K562 (cell line): Measurements from ENCODE around the gene HSD17B1. TPM values are rescaled to one million over a fixed set of nuclear protein-coding genes. Genes with fewer than 3 reads are reported as not detected.

Experiments
- BHLHE40 ChIP-seq: IDR thresholded peaks from 2 replicates; pipeline ENCODE4 v1.6.1; 2011; ENCODE audit warnings: low read length, improper control_type of control experiment
- CCNT2 ChIP-seq: IDR thresholded peaks from 2 replicates; pipeline ENCODE4 v1.6.1; 2011; ENCODE audit warnings: borderline replicate concordance, low read depth, mild to moderate bottlenecking, moderate library complexity, mixed read lengths, low read length; ENCODE audit not compliant: insufficient read length; ENCODE audit errors: extremely low read depth
- DACH1 ChIP-seq: fragments of 450-650 bp; IDR thresholded peaks from 2 replicates; pipeline ENCODE4 v1.6.1; 2018; ENCODE audit not compliant: partially characterized antibody
- FUS ChIP-seq: fragments of 200-400 bp; formaldehyde crosslinking; optimal IDR thresholded peaks from 2 replicates; pipeline ENCODE3; 2017; ENCODE audit warnings: low read depth, low read length
- GABPA ChIP-seq: fragments of 200-800 bp; sonication (Bioruptor generic); conservative IDR thresholded peaks from 2 replicates; pipeline ENCODE4 v1.6.1; 2016; ENCODE audit warnings: low read depth, missing genetic modification characterization, missing compliant biosample characterization
- HNRNPL ChIP-seq: fragments of 200-400 bp; formaldehyde crosslinking; IDR thresholded peaks from 2 replicates; pipeline ENCODE4 v1.6.1; 2017; ENCODE audit warnings: low read depth, mild to moderate bottlenecking, low read length
- HNRNPLL ChIP-seq: fragments of 200-400 bp; formaldehyde crosslinking; IDR thresholded peaks from 2 replicates; pipeline ENCODE4 v1.6.1; 2017; ENCODE audit warnings: low read length, low read depth, mild to moderate bottlenecking; ENCODE audit not compliant: poor library complexity, severe bottlenecking
- NFIC ChIP-seq: fragments of 450-650 bp; IDR thresholded peaks from 2 replicates; pipeline ENCODE4 v1.6.1; 2017; ENCODE audit warnings: mild to moderate bottlenecking, inconsistent platforms
- NR4A1 ChIP-seq, 2 experiments: fragments of 250-450 bp in 1 of 2; fragments of 450-650 bp in 1 of 2; sonication (Bioruptor Pico) in 1 of 2; IDR thresholded peaks; 2 replicates each; pipeline versions ENCODE4 v1.4.0 to v1.6.1; 2016 to 2020; ENCODE audit warnings: mild to moderate bottlenecking in 2 of 2, missing compliant biosample characterization in 1 of 2, missing genetic modification characterization in 1 of 2, moderate library complexity in 1 of 2
- NRF1 ChIP-seq, 2 experiments: fragments of 450-650 bp; IDR thresholded peaks in 1 of 2; conservative IDR thresholded peaks in 1 of 2; 2 replicates each; pipeline ENCODE4 v1.6.1; 2014; ENCODE audit warnings: mild to moderate bottlenecking in 2 of 2
- SNRNP70 ChIP-seq: fragments of 200-400 bp; formaldehyde crosslinking; optimal IDR thresholded peaks from 2 replicates; pipeline ENCODE3; 2017; ENCODE audit warnings: low read depth, low read length
- TRIM24 ChIP-seq, 2 experiments: fragments of 450-650 bp; IDR thresholded peaks; 2 replicates each; pipeline ENCODE4 v1.6.1; 2016
- UBTF ChIP-seq, 2 experiments: IDR thresholded peaks; 2 replicates each; pipeline ENCODE4 v1.6.1; 2012; ENCODE audit warnings: improper control_type of control experiment in 2 of 2, low read depth in 2 of 2, low read length in 2 of 2, borderline replicate concordance in 1 of 2
- VEZF1 ChIP-seq: fragments of 200-800 bp; sonication (Bioruptor generic); IDR thresholded peaks from 2 replicates; pipeline ENCODE4 v1.6.1; 2017; ENCODE audit warnings: missing genetic modification characterization, missing compliant biosample characterization
- YBX1 ChIP-seq: fragments of 450-650 bp; IDR thresholded peaks from 2 replicates; pipeline ENCODE4 v1.7.1; 2016; ENCODE audit warnings: mild to moderate bottlenecking
- ZEB2 ChIP-seq: fragments of 450-650 bp; IDR thresholded peaks from 2 replicates; pipeline ENCODE4 v1.6.1; 2016
- ZKSCAN1 ChIP-seq: fragments of 150-350 bp; IDR thresholded peaks from 2 replicates; pipeline ENCODE4 v1.6.1; 2016; ENCODE audit warnings: low read depth, low read length
- ZNF140 ChIP-seq: fragments of 250-450 bp; sonication (Bioruptor Pico); IDR thresholded peaks from 2 replicates; pipeline ENCODE4 v1.8.0; 2021; ENCODE audit warnings: moderate library complexity, mild to moderate bottlenecking, inconsistent platforms
- ZNF77 ChIP-seq: fragments of 250-450 bp; sonication (Bioruptor Pico); IDR thresholded peaks from 2 replicates; pipeline ENCODE4 v1.5.0; 2020
- polyA plus RNA-seq, 8 experiments: library from polyadenylated mRNA; depleted of rRNA in 4 of 8; stranded (reverse) in 5 of 8; unstranded in 3 of 8; fragments of >200 nt; fragmentation: Nextera tagmentation in 2 of 8; fragmentation: Illumina TruSeq in 1 of 8; extraction: Ambion mirVana in 2 of 8; extraction: Trizol in 1 of 8; gene quantifications; 2 replicates each; pipeline versions ENCODE4 v1.2.1 to v1.2.3, GENCODE V29; 2011 to 2014; ENCODE audit warnings: inconsistent platforms in 1 of 8, missing spikeins in 1 of 8
- total RNA-seq, 7 experiments: library from RNA; depleted of rRNA in 6 of 7; stranded (reverse); fragments of >200 nt in 6 of 7; fragmentation: Illumina TruSeq in 2 of 7; extraction: Trizol in 2 of 7; gene quantifications; 2 replicates each; pipeline versions ENCODE4 v1.2.1 to v1.2.3, GENCODE V29; 2011 to 2021; ENCODE audit warnings: low replicate concordance in 1 of 7
- TF ChIP-seq, protein P1 (sequence below): fragments of 450-650 bp; IDR thresholded peaks from 2 replicates; pipeline ENCODE4 v1.6.1; 2014; ENCODE audit warnings: low read depth, mild to moderate bottlenecking, moderate library complexity, borderline replicate concordance
- TF ChIP-seq, protein P2 (sequence below): fragments of 450-650 bp; IDR thresholded peaks from one replicate; pipeline ENCODE4 v1.6.1; 2018; ENCODE audit warnings: mild to moderate bottlenecking, moderate library complexity; ENCODE audit not compliant: partially characterized antibody

The HSD17B1 gene
- total and polyA plus RNA-seq, 9 of the 15 experiments (the other 6 are each of a cell fraction or from before 2014, with no cell fraction given), result 0.55 to 21.1 (median 3.6) TPM

DNA sequence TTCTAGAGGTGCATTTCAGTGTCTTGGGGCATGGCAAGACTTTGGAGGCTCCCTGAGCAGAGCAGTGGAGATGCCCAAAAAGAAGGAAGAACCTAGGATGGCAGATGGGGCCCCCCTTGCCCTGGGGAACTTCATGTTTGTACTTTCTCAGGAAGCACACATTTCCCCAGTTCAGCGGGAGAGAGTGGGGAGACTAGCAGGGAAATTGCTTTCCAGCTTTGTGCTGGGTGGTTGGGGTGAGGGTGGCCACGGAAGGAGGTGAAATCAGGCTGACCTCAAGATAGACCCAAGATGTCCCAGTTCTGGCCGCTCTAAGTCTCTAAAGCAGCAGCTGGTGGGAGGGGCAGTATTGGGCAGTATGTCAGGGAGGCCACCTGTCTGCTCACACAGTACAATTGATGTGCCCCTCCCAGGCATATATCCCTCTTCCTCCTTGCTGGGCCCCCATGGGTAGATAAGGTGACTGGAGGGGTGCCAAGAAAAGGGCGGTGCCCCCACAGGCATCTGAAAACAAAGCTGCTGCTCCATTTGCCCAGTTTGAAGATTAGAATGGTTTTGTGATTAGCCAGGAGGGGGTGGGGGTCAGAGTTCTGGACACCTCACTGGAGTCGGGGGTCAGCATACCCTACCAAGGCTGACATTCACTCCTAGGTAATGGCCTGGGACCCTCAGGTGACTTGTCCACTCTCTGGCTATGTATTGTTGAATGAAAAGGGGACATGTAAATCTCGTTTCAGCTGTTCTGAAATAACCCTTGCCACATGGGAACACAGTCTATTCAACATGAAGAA lies 33.8 kb upstream of the HSD17B1 start (continued):
- TF ChIP-seq, protein P1, sequence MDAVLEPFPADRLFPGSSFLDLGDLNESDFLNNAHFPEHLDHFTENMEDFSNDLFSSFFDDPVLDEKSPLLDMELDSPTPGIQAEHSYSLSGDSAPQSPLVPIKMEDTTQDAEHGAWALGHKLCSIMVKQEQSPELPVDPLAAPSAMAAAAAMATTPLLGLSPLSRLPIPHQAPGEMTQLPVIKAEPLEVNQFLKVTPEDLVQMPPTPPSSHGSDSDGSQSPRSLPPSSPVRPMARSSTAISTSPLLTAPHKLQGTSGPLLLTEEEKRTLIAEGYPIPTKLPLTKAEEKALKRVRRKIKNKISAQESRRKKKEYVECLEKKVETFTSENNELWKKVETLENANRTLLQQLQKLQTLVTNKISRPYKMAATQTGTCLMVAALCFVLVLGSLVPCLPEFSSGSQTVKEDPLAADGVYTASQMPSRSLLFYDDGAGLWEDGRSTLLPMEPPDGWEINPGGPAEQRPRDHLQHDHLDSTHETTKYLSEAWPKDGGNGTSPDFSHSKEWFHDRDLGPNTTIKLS, result no peak
- peak; percentile 42; the same call in 1 of the 2 replicates for TF ChIP-seq BHLHE40
- TF ChIP-seq UBTF (IDR thresholded peaks at IDR 0.05; ENCODE audit: borderline replicate concordance in 1 of 2, low read depth in 2 of 2, low read length in 2 of 2), result 0 out of 4 replicates have a peak, but pooled peaks of 1 of the 2 experiments have one; percentile 24
- no peak for TF ChIP-seq YBX1
- TF ChIP-seq GABPA (tag), result no peak
- TF ChIP-seq HNRNPL, result peak; percentile 79
- TF ChIP-seq NRF1 (conservative IDR thresholded peaks at IDR 0.05 in 1 of 2, IDR thresholded peaks at IDR 0.05 in 1 of 2), result 0 out of 4 replicates have a peak, but pooled peaks have one; percentile 24 to 35
- TF ChIP-seq NFIC, result peak; percentile 98
- TF ChIP-seq SNRNP70, result no peak
- peak; percentile 88 for TF ChIP-seq VEZF1 (CRISPR knock-in tag)
- peak; percentile 43 for TF ChIP-seq HNRNPLL
- TF ChIP-seq FUS, result no peak
- TF ChIP-seq ZEB2, result peak; percentile 35; the same call in 1 of the 2 replicates
- peak; percentile 48 to 60; a peak in 1 of 4 replicates for TF ChIP-seq TRIM24 (IDR thresholded peaks at IDR 0.05)
- TF ChIP-seq ZNF77, result no peak
- TF ChIP-seq, protein P2, sequence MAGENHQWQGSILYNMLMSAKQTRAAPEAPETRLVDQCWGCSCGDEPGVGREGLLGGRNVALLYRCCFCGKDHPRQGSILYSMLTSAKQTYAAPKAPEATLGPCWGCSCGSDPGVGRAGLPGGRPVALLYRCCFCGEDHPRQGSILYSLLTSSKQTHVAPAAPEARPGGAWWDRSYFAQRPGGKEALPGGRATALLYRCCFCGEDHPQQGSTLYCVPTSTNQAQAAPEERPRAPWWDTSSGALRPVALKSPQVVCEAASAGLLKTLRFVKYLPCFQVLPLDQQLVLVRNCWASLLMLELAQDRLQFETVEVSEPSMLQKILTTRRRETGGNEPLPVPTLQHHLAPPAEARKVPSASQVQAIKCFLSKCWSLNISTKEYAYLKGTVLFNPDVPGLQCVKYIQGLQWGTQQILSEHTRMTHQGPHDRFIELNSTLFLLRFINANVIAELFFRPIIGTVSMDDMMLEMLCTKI, result no peak
- TF ChIP-seq ZKSCAN1, result no peak; the same call in 1 of the 2 replicates
- TF ChIP-seq ZNF140 (CRISPR knock-in tag), result no peak
- 0 out of 2 replicates have a peak, but pooled peaks have one; percentile 4 for TF ChIP-seq NR4A1 (CRISPR knock-in tag; IDR thresholded peaks at IDR 0.05)
- no peak for TF ChIP-seq NR4A1 (tag; IDR thresholded peaks at IDR 0.05)
- TF ChIP-seq CCNT2, result peak; percentile 80
- TF ChIP-seq DACH1, result peak; percentile 18
